Activated CD8-positive, alpha-beta memory T cell treated with anti-CD3 and anti-CD28 coated beads, Interleukin-2, amount 50 U/mL, for 4 hours (primary cell): ENCODE data around the gene TET3.

Experiments used
- DNase-seq: peaks from one replicate; pipeline ENCODE4 v3.0.0-alpha.2; 2020

Gene TET3

GRCh38 chr2:73987948-73988700 is 3.4 kb downstream of the TET3 start:
- DNase-seq: no peak

GRCh38 chr2:73989972-73990371 is 5.3 kb downstream of the TET3 start:
- no peak for DNase-seq

- DNase-seq: no peak
Observed at GRCh38 chr2:73990531-73990930, 5.8 kb downstream of the TET3 start.

GRCh38 chr2:73992036-73992435 is 7.3 kb downstream of the TET3 start:
- DNase-seq: no peak

GRCh38 chr2:73993376-73993775 is 8.7 kb downstream of the TET3 start:
- no peak for DNase-seq

GRCh38 chr2:73993778-73994177 is 9.1 kb downstream of the TET3 start:
- DNase-seq: peak; percentile 51

- no peak for DNase-seq
Observed at GRCh38 chr2:73994178-73994831, 9.6 kb downstream of the TET3 start.

GRCh38 chr2:73995810-73996209 is 11.1 kb downstream of the TET3 start:
- DNase-seq: no peak

GRCh38 chr2:73997813-73998212 is 13.1 kb downstream of the TET3 start:
- no peak for DNase-seq

- DNase-seq: no peak
Observed at GRCh38 chr2:73998451-73998850, 13.7 kb downstream of the TET3 start.

GRCh38 chr2:73998933-73999332 is 14.2 kb downstream of the TET3 start:
- no peak for DNase-seq

- DNase-seq: no peak
Observed at GRCh38 chr2:73999881-74000597, 15.3 kb downstream of the TET3 start.

- no peak for DNase-seq
Observed at GRCh38 chr2:74000666-74001065, 16.0 kb downstream of the TET3 start.

GRCh38 chr2:74001121-74001520 is 16.4 kb downstream of the TET3 start:
- no peak for DNase-seq

GRCh38 chr2:74001781-74002504 is 17.2 kb downstream of the TET3 start:
- DNase-seq: no peak

- peak; percentile 80 for DNase-seq
Observed at GRCh38 chr2:74002505-74003421, 18.1 kb downstream of the TET3 start.

- DNase-seq: no peak
Observed at GRCh38 chr2:74003494-74004211, 18.9 kb downstream of the TET3 start.

- no peak for DNase-seq
Observed at GRCh38 chr2:74004212-74005182, 19.8 kb downstream of the TET3 start.

GRCh38 chr2:74005786-74006185 is 21.1 kb downstream of the TET3 start:
- DNase-seq: no peak

GRCh38 chr2:74006459-74006858 is 21.7 kb downstream of the TET3 start:
- DNase-seq: no peak
